HepG2 (cell line): Measurements from ENCODE around the gene C9orf43. TPM values are rescaled to one million over a fixed set of nuclear protein-coding genes. Genes with fewer than 3 reads are reported as not detected.

Experiments
- AFF4 ChIP-seq: sonication (generic); formaldehyde crosslinking; IDR thresholded peaks from 2 replicates; pipeline ENCODE4 v1.4.0; 2020; ENCODE audit warnings: missing genetic modification reagents
- DDIT3 ChIP-seq: sonication (generic); formaldehyde crosslinking; IDR thresholded peaks from 2 replicates; pipeline ENCODE4 v1.4.0; 2020; ENCODE audit warnings: mild to moderate bottlenecking, missing genetic modification reagents
- EP300 ChIP-seq, 3 experiments: sonication (generic) in 1 of 3; formaldehyde crosslinking in 1 of 3; IDR thresholded peaks; 2 replicates each; pipeline versions ENCODE4 v1.5.1 to v1.6.1; 2011 to 2020; ENCODE audit warnings: low read depth in 2 of 3, low read length in 2 of 3, borderline replicate concordance in 1 of 3, improper control_type of control experiment in 1 of 3, mild to moderate bottlenecking in 1 of 3, missing genetic modification reagents in 1 of 3, moderate library complexity in 1 of 3
- GATAD2A ChIP-seq: IDR thresholded peaks from 2 replicates; pipeline ENCODE4 v1.6.1; 2016
- KLF12 ChIP-seq: sonication (generic); formaldehyde crosslinking; IDR thresholded peaks from 2 replicates; pipeline ENCODE4 v1.4.0; 2020; ENCODE audit warnings: missing genetic modification reagents, borderline replicate concordance
- KLF9 ChIP-seq: IDR thresholded peaks from 2 replicates; pipeline ENCODE4 v1.6.1; 2016; ENCODE audit warnings: low read depth
- MIXL1 ChIP-seq: IDR thresholded peaks from 2 replicates; pipeline ENCODE4 v1.6.1; 2016
- NFKB2 ChIP-seq: sonication (generic); formaldehyde crosslinking; IDR thresholded peaks from 2 replicates; pipeline ENCODE4 v1.4.0; 2020; ENCODE audit warnings: missing genetic modification reagents, borderline replicate concordance
- NR0B2 ChIP-seq: sonication (generic); formaldehyde crosslinking; IDR thresholded peaks from 2 replicates; pipeline ENCODE4 v1.4.0; 2020; ENCODE audit warnings: mild to moderate bottlenecking, missing genetic modification reagents
- PITX1 ChIP-seq: sonication (generic); formaldehyde crosslinking; IDR thresholded peaks from 2 replicates; pipeline ENCODE4 v1.5.1; 2020; ENCODE audit warnings: mild to moderate bottlenecking, missing genetic modification reagents
- PLRG1 ChIP-seq: fragments of 450-650 bp; conservative IDR thresholded peaks from 2 replicates; pipeline ENCODE4 v1.6.1; 2016
- RFX5 ChIP-seq: IDR thresholded peaks from 2 replicates; pipeline ENCODE4 v1.6.1; 2011; ENCODE audit warnings: low read depth, low read length, improper control_type of control experiment
- SP4 ChIP-seq: sonication (generic); formaldehyde crosslinking; IDR thresholded peaks from 2 replicates; pipeline ENCODE4 v1.8.1; 2023; ENCODE audit warnings: mild to moderate bottlenecking, missing genetic modification reagents
- TFDP2 ChIP-seq: sonication (generic); formaldehyde crosslinking; IDR thresholded peaks from 2 replicates; pipeline ENCODE4 v1.4.0; 2020; ENCODE audit warnings: missing genetic modification reagents
- TFE3 ChIP-seq: IDR thresholded peaks from 2 replicates; pipeline ENCODE4 v1.6.1; 2016
- ZFP90 ChIP-seq: sonication (generic); formaldehyde crosslinking; IDR thresholded peaks from 2 replicates; pipeline ENCODE4 v1.8.0; 2022; ENCODE audit warnings: missing genetic modification reagents, mild to moderate bottlenecking, inconsistent platforms, borderline replicate concordance
- ZMAT5 ChIP-seq: sonication (generic); formaldehyde crosslinking; IDR thresholded peaks from 2 replicates; pipeline ENCODE4 v1.5.0; 2020; ENCODE audit warnings: mild to moderate bottlenecking, low read depth, missing genetic modification reagents, borderline replicate concordance
- ZNF207 ChIP-seq: fragments of 450-650 bp; IDR thresholded peaks from 2 replicates; pipeline ENCODE4 v1.6.1; 2016; ENCODE audit warnings: antibody characterized with exemption, borderline replicate concordance
- ZNF317 ChIP-seq: sonication (generic); formaldehyde crosslinking; IDR thresholded peaks from 2 replicates; pipeline ENCODE4 v1.5.0; 2020; ENCODE audit warnings: mild to moderate bottlenecking, missing genetic modification reagents
- ZNF329 ChIP-seq: sonication (generic); formaldehyde crosslinking; IDR thresholded peaks from 2 replicates; pipeline ENCODE4 v1.9.0; 2021; ENCODE audit warnings: low read depth, mild to moderate bottlenecking, missing genetic modification reagents
- ZNF543 ChIP-seq: sonication (generic); formaldehyde crosslinking; IDR thresholded peaks from 2 replicates; pipeline ENCODE4 v1.4.0; 2020; ENCODE audit warnings: mild to moderate bottlenecking, missing genetic modification reagents
- ZNF720 ChIP-seq: sonication (generic); formaldehyde crosslinking; IDR thresholded peaks from 2 replicates; pipeline ENCODE4 v1.4.0; 2020; ENCODE audit warnings: missing genetic modification reagents
- polyA plus RNA-seq, 8 experiments: library from polyadenylated mRNA; depleted of rRNA in 3 of 8; stranded (reverse) in 7 of 8; unstranded in 1 of 8; fragments of >200 nt; fragmentation: Illumina TruSeq in 4 of 8; extraction: Trizol in 4 of 8; gene quantifications; 2 replicates each; pipeline versions ENCODE4 v1.2.1 to v1.2.3, GENCODE V29; 2011 to 2016; ENCODE audit warnings: low read depth in 4 of 8, missing spikeins in 1 of 8, mixed read lengths in 1 of 8; ENCODE audit not compliant: insufficient read depth in 1 of 8
- total RNA-seq, 5 experiments: library from RNA; depleted of rRNA; stranded (reverse); fragments of >200 nt; fragmentation: Illumina TruSeq; extraction: Trizol; gene quantifications; 2 replicates each; pipeline ENCODE4 v1.2.3, GENCODE V29; 2016; ENCODE audit warnings: low read depth in 1 of 5

C9orf43 gene
- total and polyA plus RNA-seq, 2 of the 13 experiments (the other 11 are each of a cell fraction or from before 2014, with no cell fraction given), result 0.24 to 0.31 TPM

- TF ChIP-seq DDIT3, result no peak
- TF ChIP-seq RFX5, result no peak
- TF ChIP-seq EP300 (IDR thresholded peaks at IDR 0.05; ENCODE audit: low read depth in 2 of 2, low read length in 2 of 2), result no peak
- TF ChIP-seq EP300 (CRISPR knock-in tag; IDR thresholded peaks at IDR 0.05; ENCODE audit: borderline replicate concordance), result no peak; the same call in 1 of the 2 replicates
- TF ChIP-seq ZNF329 (CRISPR knock-in tag), result no peak
- no peak; the same call in 1 of the 2 replicates for TF ChIP-seq ZNF317 (CRISPR knock-in tag)
- TF ChIP-seq NR0B2 (CRISPR knock-in tag), result peak; percentile 73; the same call in 1 of the 2 replicates
- no peak for TF ChIP-seq KLF9 (CRISPR knock-in tag)
- TF ChIP-seq PITX1 (CRISPR knock-in tag), result no peak
- TF ChIP-seq ZMAT5, result no peak
- no peak for TF ChIP-seq ZNF720 (CRISPR knock-in tag)
- no peak; the same call in 1 of the 2 replicates for TF ChIP-seq TFE3 (CRISPR knock-in tag)
- TF ChIP-seq ZFP90 (CRISPR knock-in tag), result peak; percentile 88
- TF ChIP-seq TFDP2 (CRISPR knock-in tag), result peak; percentile 96
- no peak for TF ChIP-seq PLRG1
- no peak; the same call in 1 of the 2 replicates for TF ChIP-seq MIXL1 (CRISPR knock-in tag)
- TF ChIP-seq ZNF543 (CRISPR knock-in tag), result peak; percentile 87; the same call in 1 of the 2 replicates
- no peak for TF ChIP-seq KLF12 (CRISPR knock-in tag)
- TF ChIP-seq ZNF207, result no peak
- no peak; the same call in 1 of the 2 replicates for TF ChIP-seq SP4
- no peak for TF ChIP-seq AFF4
- TF ChIP-seq GATAD2A (CRISPR knock-in tag), result no peak
- no peak for TF ChIP-seq NFKB2 (CRISPR knock-in tag)
Observed at GRCh38 chr9:113463418-113464285, 53.1 kb downstream of the C9orf43 start, which contains the start of gene RGS3 (continued).
